Upper lobe of left lung (tissue), 6 donors: Measurements from ENCODE around the gene LZTFL1. TPM values are rescaled to one million over a fixed set of nuclear protein-coding genes. Genes with fewer than 3 reads are reported as not detected.

Experiments
- ATAC-seq, 2 donors: fragments of 200-7000 bp; cut with Tn5 transposase; one replicate each; pipeline ENCODE4 v1.9.1; 2022; ENCODE audit warnings: mild to moderate bottlenecking in 2 of 2, moderate library complexity in 2 of 2; ENCODE audit not compliant: low FRiP score in 2 of 2
- DNase-seq, 2 donors: peaks; one replicate each; pipeline ENCODE4 v3.0.0-alpha.2; 2019 to 2020
- H3K27ac ChIP-seq, 4 donors: fragments of 200-600 bp; sonication (generic); one replicate each; pipeline ENCODE4 v1.5.1; 2016 to 2019
- H3K27me3 ChIP-seq, 4 donors: fragments of 200-600 bp; sonication (generic); one replicate each; pipeline ENCODE4 v1.5.1; 2017 to 2019
- H3K36me3 ChIP-seq, 4 donors: fragments of 200-600 bp; sonication (generic); one replicate each; pipeline ENCODE4 v1.5.1; 2016 to 2019
- H3K4me1 ChIP-seq, 4 donors: fragments of 200-600 bp; sonication (generic); one replicate each; pipeline ENCODE4 v1.5.1; 2018 to 2019
- H3K4me3 ChIP-seq, 4 donors: fragments of 200-600 bp; sonication (generic); one replicate each; pipeline ENCODE4 v1.5.1; 2017 to 2019; ENCODE audit warnings: mild to moderate bottlenecking in 2 of 4, moderate library complexity in 1 of 4
- H3K9me3 ChIP-seq, 4 donors: fragments of 200-600 bp; sonication (generic); one replicate each; pipeline ENCODE4 v1.5.1; 2018 to 2019
- EP300 ChIP-seq, 4 donors: sonication (generic); formaldehyde crosslinking; IDR thresholded peaks; one replicate each; pipeline ENCODE4 v1.5.1; 2017; ENCODE audit warnings: antibody characterized with exemption in 4 of 4, control low read depth in 2 of 4
- POLR2A ChIP-seq, 4 donors: fragments of 450-650 bp; IDR thresholded peaks; one replicate each; pipeline ENCODE4 v1.5.1; 2016 to 2017; ENCODE audit warnings: antibody characterized with exemption in 4 of 4, mild to moderate bottlenecking in 2 of 4
- POLR2AphosphoS5 ChIP-seq, 2 donors: sonication (generic); formaldehyde crosslinking; IDR thresholded peaks; one replicate each; pipeline ENCODE4 v1.5.1; 2017; ENCODE audit warnings: antibody characterized with exemption in 2 of 2
- WGBS, 2 donors: methylation state at CpG; one replicate each; pipeline ENCODE4 v1.1.5; 2017 to 2018; 5-methylcytosine and 5-hydroxymethylcytosine counted together
- total RNA-seq, 6 donors: library from RNA; depleted of rRNA in 4 of 6; stranded (reverse); fragments of >200 nt in 4 of 6; gene quantifications; one replicate each; pipeline versions ENCODE4 v1.1.0 to v1.2.1, GENCODE V29; 2016 to 2021
- TF ChIP-seq, protein P1 (sequence below), 6 experiments: fragments of 450-650 bp in 4 of 6; fragments of 200-600 bp in 2 of 6; sonication (generic) in 2 of 6; IDR thresholded peaks; one replicate each; pipeline ENCODE4 v1.5.1; 2016 to 2019; ENCODE audit warnings: antibody characterized with exemption in 6 of 6
- donor health status: DM: no; HTN: no; CAD: no; lungs with moderate emphysema.
- donor health status: DM: no; HTN: yes; CAD: no; lungs with severe emphysema.

LZTFL1 gene
- total RNA-seq, 6 donors from 2014 or later, result 19.9 to 51.7 (median 31.3) TPM

DNA sequence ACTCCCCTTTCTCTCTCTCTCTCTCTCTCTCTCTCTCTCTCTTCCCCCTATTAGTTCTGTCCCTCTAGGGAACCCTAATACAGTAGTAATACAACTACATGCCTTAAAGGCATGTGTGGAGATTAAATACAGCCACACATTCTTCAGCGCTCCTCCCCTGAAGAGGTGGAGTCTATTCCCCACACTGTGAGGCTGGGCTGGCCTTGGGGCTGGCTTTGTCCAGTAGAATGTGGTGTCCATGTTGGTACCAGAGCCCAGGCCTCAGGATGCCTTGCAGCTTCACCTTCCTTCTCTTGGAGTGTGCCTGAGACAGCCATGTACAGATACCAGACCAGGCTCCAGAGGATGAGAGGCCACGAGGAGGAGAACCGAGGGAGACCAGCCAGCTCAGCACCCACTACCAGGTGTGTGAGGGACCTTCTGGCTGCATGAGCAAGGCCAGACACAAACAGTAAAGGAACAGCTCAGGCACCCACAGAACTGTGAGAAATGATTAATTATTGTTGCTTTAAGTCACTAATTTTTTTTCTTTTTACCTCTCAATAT is 56.2 kb downstream of the LZTFL1 start:
- H3K4me3 ChIP-seq, result no peak overlapping the region
- TF ChIP-seq, protein P1, sequence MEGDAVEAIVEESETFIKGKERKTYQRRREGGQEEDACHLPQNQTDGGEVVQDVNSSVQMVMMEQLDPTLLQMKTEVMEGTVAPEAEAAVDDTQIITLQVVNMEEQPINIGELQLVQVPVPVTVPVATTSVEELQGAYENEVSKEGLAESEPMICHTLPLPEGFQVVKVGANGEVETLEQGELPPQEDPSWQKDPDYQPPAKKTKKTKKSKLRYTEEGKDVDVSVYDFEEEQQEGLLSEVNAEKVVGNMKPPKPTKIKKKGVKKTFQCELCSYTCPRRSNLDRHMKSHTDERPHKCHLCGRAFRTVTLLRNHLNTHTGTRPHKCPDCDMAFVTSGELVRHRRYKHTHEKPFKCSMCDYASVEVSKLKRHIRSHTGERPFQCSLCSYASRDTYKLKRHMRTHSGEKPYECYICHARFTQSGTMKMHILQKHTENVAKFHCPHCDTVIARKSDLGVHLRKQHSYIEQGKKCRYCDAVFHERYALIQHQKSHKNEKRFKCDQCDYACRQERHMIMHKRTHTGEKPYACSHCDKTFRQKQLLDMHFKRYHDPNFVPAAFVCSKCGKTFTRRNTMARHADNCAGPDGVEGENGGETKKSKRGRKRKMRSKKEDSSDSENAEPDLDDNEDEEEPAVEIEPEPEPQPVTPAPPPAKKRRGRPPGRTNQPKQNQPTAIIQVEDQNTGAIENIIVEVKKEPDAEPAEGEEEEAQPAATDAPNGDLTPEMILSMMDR (IDR thresholded peaks at IDR 0.05), result no peak
- TF ChIP-seq POLR2AphosphoS5 (IDR thresholded peaks at IDR 0.05) (no peak), POLR2A (IDR thresholded peaks at IDR 0.05) (no peak), EP300 (IDR thresholded peaks at IDR 0.05) (no peak)
- H3K27ac ChIP-seq, result no peak overlapping the region
- WGBS, 2 donors, result 78 to 85% methylated on average over 2 to 3 of the region's 3 CpGs
- no peak for DNase-seq
- no peaks in the 10 kb centered on the region for H3K4me1 ChIP-seq
- ATAC-seq, result no peak
- peaks cover 0 to 8% (median 0%) of the 10 kb centered on the region in 4 donors for H3K9me3 ChIP-seq
- H3K36me3 ChIP-seq, result no peaks in the 10 kb centered on the region
- H3K27me3 ChIP-seq, result no peaks in the 10 kb centered on the region

DNA sequence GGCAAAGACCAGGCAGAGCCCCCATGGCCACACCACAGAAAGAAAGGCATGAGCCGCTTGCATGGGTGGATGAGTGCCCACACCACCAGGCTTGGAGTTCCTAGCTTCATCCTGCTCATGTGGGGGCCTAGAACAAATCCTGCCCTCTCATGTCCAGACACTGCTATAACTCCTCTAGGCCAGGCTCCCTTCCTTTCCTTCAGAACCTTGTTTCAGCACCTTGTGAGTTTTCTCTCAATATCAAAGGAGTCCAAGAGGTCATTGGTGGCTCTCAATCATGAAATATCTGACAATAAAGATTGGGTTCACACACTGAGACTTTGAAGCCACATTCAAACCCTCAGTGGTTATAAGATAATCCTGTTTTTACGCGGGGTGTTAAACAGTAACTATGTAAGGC is 58.3 kb downstream of the LZTFL1 start:
- ATAC-seq (no peak), DNase-seq (no peak)
- Histone ChIP-seq H3K9me3 (no peaks in the 10 kb centered on the region), H3K4me1 (no peaks in the 10 kb centered on the region), H3K27ac (no peak overlapping the region), H3K36me3 (no peaks in the 10 kb centered on the region), H3K27me3 (no peaks in the 10 kb centered on the region), H3K4me3 (no peak overlapping the region)
- TF ChIP-seq, protein P1 (IDR thresholded peaks at IDR 0.05), result no peak
- TF ChIP-seq POLR2AphosphoS5 (IDR thresholded peaks at IDR 0.05), result no peak
- no peak for TF ChIP-seq EP300 (IDR thresholded peaks at IDR 0.05)
- TF ChIP-seq POLR2A (IDR thresholded peaks at IDR 0.05), result no peak
- 91 to 100% methylated on average over 3 of the region's 3 CpGs for WGBS, 2 donors

DNA sequence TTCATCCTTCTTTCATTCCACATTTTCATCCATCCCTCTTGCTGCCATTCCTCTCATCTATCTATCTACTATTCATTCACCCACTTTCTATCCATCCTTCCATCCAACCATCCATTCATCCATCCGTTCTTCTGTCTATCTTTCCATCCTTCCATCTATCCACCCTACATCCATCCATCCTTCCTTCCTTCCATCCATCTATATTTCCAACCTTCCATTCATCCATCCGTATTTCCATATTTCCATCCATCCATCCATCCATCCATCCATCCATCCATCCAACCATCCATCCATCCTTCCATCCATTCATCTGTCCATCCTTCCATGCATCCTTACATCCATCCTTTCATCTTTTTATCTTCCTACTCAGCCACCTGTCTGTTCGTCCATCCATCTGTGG is 59.5 kb downstream of the LZTFL1 start:
- Histone ChIP-seq H3K36me3 (no peaks in the 10 kb centered on the region), H3K9me3 (no peaks in the 10 kb centered on the region), H3K4me1 (no peaks in the 10 kb centered on the region), H3K4me3 (no peak overlapping the region), H3K27ac (no peak overlapping the region), H3K27me3 (no peaks in the 10 kb centered on the region)
- ATAC-seq (no peak), DNase-seq (no peak)
- WGBS, 2 donors, result 91 to 94% methylated on average over 3 of the region's 3 CpGs
- TF ChIP-seq EP300 (IDR thresholded peaks at IDR 0.05), result no peak
- no peak for TF ChIP-seq POLR2AphosphoS5 (IDR thresholded peaks at IDR 0.05)
- TF ChIP-seq POLR2A (IDR thresholded peaks at IDR 0.05), result no peak
- TF ChIP-seq, protein P1 (IDR thresholded peaks at IDR 0.05), result no peak

DNA sequence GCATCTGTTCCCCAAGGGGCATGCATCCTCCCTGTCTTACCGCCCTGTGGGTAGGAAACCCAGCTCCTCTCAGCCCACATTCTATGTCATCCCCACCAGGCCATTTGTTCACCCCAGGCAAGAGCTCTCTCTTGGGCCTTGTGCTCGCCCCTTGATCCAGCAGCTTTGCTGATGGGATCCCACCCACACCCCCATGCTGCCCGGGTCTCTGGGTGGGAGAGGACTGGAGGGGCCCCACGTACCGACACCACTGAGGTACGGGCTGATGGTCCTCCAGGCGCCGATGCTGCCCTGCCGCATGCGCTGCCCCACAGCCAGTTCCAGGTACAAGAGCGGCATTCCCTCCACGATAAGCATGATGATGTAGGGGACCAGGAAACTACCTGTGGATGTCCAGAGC is 60.1 kb downstream of the LZTFL1 start:
- Histone ChIP-seq H3K9me3 (no peaks in the 10 kb centered on the region), H3K4me3 (no peak overlapping the region), H3K4me1 (no peaks in the 10 kb centered on the region), H3K36me3 (no peaks in the 10 kb centered on the region), H3K27me3 (no peaks in the 10 kb centered on the region), H3K27ac (no peak overlapping the region)
- TF ChIP-seq EP300 (IDR thresholded peaks at IDR 0.05) (no peak), POLR2A (IDR thresholded peaks at IDR 0.05) (no peak), POLR2AphosphoS5 (IDR thresholded peaks at IDR 0.05) (no peak)
- TF ChIP-seq, protein P1 (IDR thresholded peaks at IDR 0.05), result no peak
- ATAC-seq, result peak in 1 of 2 donors; percentile 13
- no peak for DNase-seq
- WGBS, 2 donors, result 95 to 96% methylated on average over 4 to 12 of the region's 12 CpGs

DNA sequence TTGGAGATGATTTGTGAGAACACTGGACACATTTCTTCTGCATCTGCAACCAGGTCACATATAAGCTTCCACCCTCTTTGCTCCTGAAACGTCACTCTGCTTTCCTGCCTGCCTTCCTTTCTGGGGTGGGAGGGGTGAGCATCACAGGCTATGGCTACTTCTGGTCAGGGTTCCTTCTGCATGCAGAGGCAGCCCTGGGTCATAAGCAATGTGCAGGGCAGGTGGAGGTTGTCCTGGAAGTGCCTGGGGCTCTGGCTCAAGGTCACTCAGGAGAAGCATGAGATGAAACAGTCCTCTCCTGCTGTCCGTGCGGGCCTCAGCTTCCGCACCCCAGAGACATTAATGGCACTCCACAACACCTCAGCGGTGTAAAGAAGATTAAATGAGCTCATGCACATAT is 60.6 kb downstream of the LZTFL1 start:
- ATAC-seq, result no peak
- no peak for DNase-seq

More for the DNA sequence above, 60.6 kb downstream of the LZTFL1 start:
- H3K27me3 ChIP-seq, result no peaks in the 10 kb centered on the region
- no peaks in the 10 kb centered on the region for H3K9me3 ChIP-seq
- H3K36me3 ChIP-seq, result no peaks in the 10 kb centered on the region
- H3K27ac ChIP-seq, result no peak overlapping the region
- no peaks in the 10 kb centered on the region for H3K4me1 ChIP-seq
- no peak overlapping the region for H3K4me3 ChIP-seq
- TF ChIP-seq, protein P1 (IDR thresholded peaks at IDR 0.05), result no peak
- TF ChIP-seq EP300 (IDR thresholded peaks at IDR 0.05) (no peak), POLR2AphosphoS5 (IDR thresholded peaks at IDR 0.05) (no peak), POLR2A (IDR thresholded peaks at IDR 0.05) (no peak)
- 86 to 89% methylated on average over 5 of the region's 5 CpGs for WGBS, 2 donors
